K562 (cell line): ENCODE data around the gene EEFSEC. TPM values are rescaled to one million over a fixed set of nuclear protein-coding genes. Genes with fewer than 3 reads are reported as not detected.
A peak's percentile ranks its signal among the peaks of the same experiment; 100 is the strongest.

Experiments used
- DPF2 ChIP-seq: fragments of 450-650 bp; IDR thresholded peaks from 2 replicates; pipeline ENCODE4 v1.6.1; 2016
- E2F5 ChIP-seq: sonication (generic); formaldehyde crosslinking; IDR thresholded peaks from 2 replicates; pipeline ENCODE4 v1.8.0; 2022; ENCODE audit warnings: mild to moderate bottlenecking, missing genetic modification reagents
- EGR1 ChIP-seq: fragments of 450-650 bp; conservative IDR thresholded peaks from 2 replicates; pipeline ENCODE4 v1.6.1; 2017; ENCODE audit warnings: mild to moderate bottlenecking
- EHMT2 ChIP-seq: fragments of 450-650 bp; IDR thresholded peaks from 2 replicates; pipeline ENCODE4 v1.6.1; 2018; ENCODE audit warnings: antibody characterized with exemption
- GMEB1 ChIP-seq: fragments of 250-450 bp; sonication (Bioruptor Pico); IDR thresholded peaks from 2 replicates; pipeline ENCODE4 v1.4.0; 2020; ENCODE audit warnings: mild to moderate bottlenecking
- GTF2B ChIP-seq: IDR thresholded peaks from 2 replicates; pipeline ENCODE4 v1.6.1; 2011; ENCODE audit not compliant: insufficient read length; ENCODE audit errors: extremely low read depth
- LEF1 ChIP-seq: fragments of 450-650 bp; IDR thresholded peaks from 2 replicates; pipeline ENCODE4 v1.6.1; 2016; ENCODE audit warnings: mild to moderate bottlenecking
- MTA2 ChIP-seq: fragments of 450-650 bp; IDR thresholded peaks from 2 replicates; pipeline ENCODE4 v1.6.1; 2016; ENCODE audit warnings: low read depth
- NCOA1 ChIP-seq: fragments of 450-650 bp; IDR thresholded peaks from 2 replicates; pipeline ENCODE4 v1.6.1; 2016; ENCODE audit warnings: low read depth
- NFATC3 ChIP-seq: fragments of 450-650 bp; IDR thresholded peaks from 2 replicates; pipeline ENCODE4 v1.6.1; 2017; ENCODE audit warnings: mild to moderate bottlenecking
- NONO ChIP-seq, 2 experiments: fragments of 200-400 bp in 1 of 2; fragments of 450-650 bp in 1 of 2; formaldehyde crosslinking in 1 of 2; IDR thresholded peaks; 2 replicates each; pipeline ENCODE4 v1.6.1; 2017; ENCODE audit warnings: low read depth in 2 of 2, mild to moderate bottlenecking in 2 of 2, moderate library complexity in 2 of 2, low read length in 1 of 2
- POLR2G ChIP-seq: fragments of 200-400 bp; formaldehyde crosslinking; IDR thresholded peaks from 2 replicates; pipeline ENCODE4 v1.6.1; 2017; ENCODE audit warnings: low read depth, mild to moderate bottlenecking, antibody characterized with exemption, low read length, moderate library complexity
- SIX5 ChIP-seq, 2 experiments: IDR thresholded peaks; 2 replicates each; pipeline ENCODE4 v1.6.1; 2011; ENCODE audit warnings: low read length in 2 of 2, borderline replicate concordance in 1 of 2, low read depth in 1 of 2, mild to moderate bottlenecking in 1 of 2, moderate library complexity in 1 of 2; ENCODE audit not compliant: insufficient read depth in 1 of 2
- ZNF253 ChIP-seq: fragments of 250-450 bp; sonication (Bioruptor Pico); conservative IDR thresholded peaks from 2 replicates; pipeline ENCODE4 v1.6.1; 2021; ENCODE audit warnings: mild to moderate bottlenecking
- ZNF280A ChIP-seq: fragments of 450-650 bp; IDR thresholded peaks from 2 replicates; pipeline ENCODE4 v1.6.1; 2018; ENCODE audit warnings: mild to moderate bottlenecking, low read depth; ENCODE audit not compliant: partially characterized antibody
- ZNF398 ChIP-seq: fragments of 250-450 bp; sonication (Bioruptor Pico); IDR thresholded peaks from 2 replicates; pipeline ENCODE4 v1.8.0; 2021; ENCODE audit warnings: moderate library complexity, mild to moderate bottlenecking, inconsistent platforms
- ZNF449 ChIP-seq: fragments of 250-450 bp; sonication (Bioruptor Pico); IDR thresholded peaks from 2 replicates; pipeline ENCODE4 v1.8.0; 2022; ENCODE audit warnings: moderate library complexity, mild to moderate bottlenecking, inconsistent platforms
- ZNF57 ChIP-seq: fragments of 450-650 bp; formaldehyde crosslinking; IDR thresholded peaks from 2 replicates; pipeline ENCODE4 v1.4.0; 2020; ENCODE audit warnings: mild to moderate bottlenecking, moderate library complexity
- ZNF764 ChIP-seq: fragments of 250-450 bp; sonication (Bioruptor Pico); IDR thresholded peaks from 2 replicates; pipeline ENCODE4 v1.4.0; 2020; ENCODE audit warnings: low read depth, mild to moderate bottlenecking, moderate library complexity
- polyA plus RNA-seq, 8 experiments: library from polyadenylated mRNA; depleted of rRNA in 4 of 8; stranded (reverse) in 5 of 8; unstranded in 3 of 8; fragments of >200 nt; fragmentation: Nextera tagmentation in 2 of 8; fragmentation: Illumina TruSeq in 1 of 8; extraction: Ambion mirVana in 2 of 8; extraction: Trizol in 1 of 8; gene quantifications; 2 replicates each; pipeline versions ENCODE4 v1.2.1 to v1.2.3, GENCODE V29; 2011 to 2014; ENCODE audit warnings: inconsistent platforms in 1 of 8, missing spikeins in 1 of 8
- total RNA-seq, 7 experiments: library from RNA; depleted of rRNA in 6 of 7; stranded (reverse); fragments of >200 nt in 6 of 7; fragmentation: Illumina TruSeq in 2 of 7; extraction: Trizol in 2 of 7; gene quantifications; 2 replicates each; pipeline versions ENCODE4 v1.2.1 to v1.2.3, GENCODE V29; 2011 to 2021; ENCODE audit warnings: low replicate concordance in 1 of 7

Gene EEFSEC
- total and polyA plus RNA-seq, 9 of the 15 experiments (the other 6 are each of a cell fraction or from before 2014, with no cell fraction given), result 0.35 to 11.8 (median 7.7) TPM

GRCh38 chr3:128153156-128154041, at the start of gene EEFSEC (continued):
- peak; percentile 58; the same call in 1 of the 2 replicates for TF ChIP-seq GMEB1 (CRISPR knock-in tag)
- peak; percentile 24 to 40; a peak in 1 of 4 replicates for TF ChIP-seq NONO (IDR thresholded peaks at IDR 0.05; ENCODE audit: low read depth in 2 of 2, low read length in 1 of 2)
- TF ChIP-seq ZNF280A, result no peak
- TF ChIP-seq ZNF57 (CRISPR knock-in tag), result no peak
- TF ChIP-seq ZNF449 (CRISPR knock-in tag), result no peak
- no peak for TF ChIP-seq MTA2
- no peak for TF ChIP-seq ZNF764 (CRISPR knock-in tag)
- TF ChIP-seq ZNF253 (CRISPR knock-in tag), result no peak
- peak; percentile 26 to 27; a peak in 1 of 4 replicates for TF ChIP-seq SIX5 (IDR thresholded peaks at IDR 0.05; ENCODE audit: borderline replicate concordance in 1 of 2, insufficient read depth in 1 of 2, low read depth in 1 of 2, low read length in 2 of 2)
- TF ChIP-seq POLR2G, result peak; percentile 90
- no peak for TF ChIP-seq ZNF398 (CRISPR knock-in tag)
- no peak for TF ChIP-seq DPF2
- TF ChIP-seq NFATC3, result no peak
- 0 out of 2 replicates have a peak, but pooled peaks have one; percentile 25 for TF ChIP-seq EHMT2
- TF ChIP-seq EGR1, result peak; percentile 51; the same call in 1 of the 2 replicates
- peak; percentile 89 for TF ChIP-seq NCOA1
- no peak for TF ChIP-seq E2F5
- TF ChIP-seq LEF1, result no peak
- no peak for TF ChIP-seq GTF2B
